HG02588 (cell line): Measurements from ENCODE around the gene DISP2.
A peak's percentile ranks its signal among the peaks of the same experiment; 100 is the strongest.

Experiments used
- ATAC-seq: cut with Tn5 transposase; IDR thresholded peaks from one replicate; pipeline ENCODE4 v1.9.1; 2021; ENCODE audit warnings: mild to moderate bottlenecking, moderate library complexity; ENCODE audit not compliant: unreplicated experiment

The DISP2 gene

DNA sequence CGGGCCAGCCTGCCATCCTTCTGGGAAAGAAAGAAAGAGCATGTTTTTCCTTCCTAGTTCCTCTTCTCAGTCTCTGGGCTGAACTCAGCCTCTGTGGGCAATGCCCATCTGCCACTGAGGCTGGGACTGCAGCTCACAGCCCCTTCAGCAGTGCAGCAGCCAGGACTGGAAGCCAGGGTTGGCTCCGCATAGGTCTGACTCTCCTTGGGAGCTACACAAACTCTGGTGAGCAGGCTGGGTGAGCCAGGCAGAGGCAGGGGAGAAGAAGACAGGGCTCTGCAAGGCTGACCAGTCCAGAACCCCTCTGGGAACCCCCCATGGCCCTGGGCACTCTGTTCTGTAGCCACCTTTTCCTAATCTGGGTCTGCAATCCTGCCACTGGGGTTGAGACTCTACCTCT, 3.6 kb downstream of the DISP2 start:
- no peak for ATAC-seq

DNA sequence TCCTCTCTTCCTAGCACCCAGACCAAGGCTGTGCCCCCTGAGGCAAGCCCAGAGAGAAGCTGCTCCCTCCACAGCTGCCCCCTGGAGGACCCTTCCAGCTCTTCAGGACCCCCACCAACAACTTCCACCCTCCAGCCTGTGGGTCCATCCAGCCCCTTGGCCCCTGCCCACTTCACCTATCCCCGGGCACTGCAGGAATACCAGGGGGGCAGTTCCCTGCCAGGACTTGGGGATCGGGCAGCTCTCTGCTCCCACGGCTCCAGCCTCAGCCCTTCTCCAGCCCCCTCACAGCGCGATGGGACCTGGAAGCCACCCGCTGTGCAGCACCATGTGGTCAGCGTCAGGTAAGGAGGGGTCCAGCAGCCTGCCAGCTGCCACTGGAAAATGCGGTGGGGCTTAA, 5.6 kb downstream of the DISP2 start:
- no peak for ATAC-seq

DNA sequence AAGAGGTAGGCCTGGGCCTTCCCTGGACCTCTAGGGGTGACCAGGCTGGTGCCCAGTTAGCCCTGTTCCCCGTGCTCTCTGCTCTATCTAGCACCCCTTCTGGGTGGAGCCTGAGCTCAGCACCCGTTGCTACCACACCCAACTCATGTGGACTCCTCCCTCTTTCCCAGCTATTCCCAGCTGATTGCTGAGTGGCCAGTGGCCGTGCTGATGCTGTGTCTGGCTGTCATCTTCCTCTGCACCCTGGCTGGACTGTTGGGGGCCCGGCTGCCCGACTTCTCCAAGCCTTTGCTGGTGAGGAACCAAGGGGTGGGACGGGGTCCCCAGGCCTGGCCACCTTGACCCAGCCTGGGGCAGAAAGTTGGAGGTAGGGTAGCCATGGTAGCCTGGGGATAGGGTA, 6.2 kb downstream of the DISP2 start:
- ATAC-seq: no peak

DNA sequence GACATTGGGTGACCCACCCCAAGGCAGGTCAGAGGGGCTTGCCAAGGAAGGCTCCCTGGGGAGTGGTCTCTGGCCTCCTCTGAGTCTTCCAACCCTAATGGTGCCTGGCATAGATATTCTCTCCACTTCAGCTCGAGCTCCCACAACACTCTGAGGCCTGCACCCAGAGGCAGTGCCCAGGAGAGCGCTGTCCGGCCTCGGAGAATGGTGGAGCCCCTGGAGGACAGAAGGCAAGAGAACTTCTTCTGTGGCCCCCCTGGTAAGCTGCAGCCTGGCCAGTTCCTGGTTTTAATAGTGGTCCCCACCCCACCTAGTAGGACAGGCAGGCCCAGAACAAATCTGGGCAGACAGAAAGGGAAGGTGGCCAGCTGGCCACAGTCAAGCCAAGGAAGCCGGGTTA, 7.0 kb downstream of the DISP2 start:
- ATAC-seq: no peak

DNA sequence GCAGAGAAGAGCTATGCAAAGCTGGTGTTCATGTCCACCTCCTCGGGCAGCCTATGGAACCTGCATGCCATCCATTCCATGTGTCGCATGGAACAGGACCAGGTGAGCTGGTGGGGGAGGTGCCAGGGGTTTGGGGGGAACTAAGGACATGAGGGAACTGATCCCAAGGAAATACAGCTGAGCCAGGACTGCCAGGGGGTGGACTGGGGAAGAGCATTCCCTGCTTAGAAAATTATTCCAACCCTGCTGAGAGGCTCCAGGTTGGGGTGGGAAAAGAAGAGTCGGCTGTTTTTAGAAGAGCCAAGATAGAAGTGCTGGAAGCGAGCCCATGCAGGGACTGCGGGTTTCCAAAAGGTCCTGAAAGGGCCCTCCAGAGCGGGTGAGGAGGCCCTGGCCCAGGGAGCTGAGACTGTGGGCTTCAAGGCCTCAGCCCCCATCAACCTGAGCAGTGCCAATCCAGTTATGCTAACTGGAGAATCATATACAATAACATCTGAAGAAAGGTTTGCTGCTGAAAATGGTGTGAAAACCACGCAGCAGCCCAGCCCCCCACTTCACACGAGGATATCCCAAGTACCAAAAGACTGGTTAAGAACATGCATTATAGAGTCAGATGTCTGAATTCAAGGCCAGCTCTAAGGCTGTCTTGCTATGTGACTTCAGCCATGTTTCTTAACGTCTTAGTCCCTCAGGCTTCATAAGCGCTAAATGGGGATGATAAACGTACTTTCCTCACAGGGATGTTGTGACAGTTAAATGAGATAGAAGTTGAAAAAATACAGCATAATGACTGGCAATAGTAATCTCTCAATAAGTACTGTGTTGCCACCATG, 7.8 kb downstream of the DISP2 start:
- no peak for ATAC-seq

DNA sequence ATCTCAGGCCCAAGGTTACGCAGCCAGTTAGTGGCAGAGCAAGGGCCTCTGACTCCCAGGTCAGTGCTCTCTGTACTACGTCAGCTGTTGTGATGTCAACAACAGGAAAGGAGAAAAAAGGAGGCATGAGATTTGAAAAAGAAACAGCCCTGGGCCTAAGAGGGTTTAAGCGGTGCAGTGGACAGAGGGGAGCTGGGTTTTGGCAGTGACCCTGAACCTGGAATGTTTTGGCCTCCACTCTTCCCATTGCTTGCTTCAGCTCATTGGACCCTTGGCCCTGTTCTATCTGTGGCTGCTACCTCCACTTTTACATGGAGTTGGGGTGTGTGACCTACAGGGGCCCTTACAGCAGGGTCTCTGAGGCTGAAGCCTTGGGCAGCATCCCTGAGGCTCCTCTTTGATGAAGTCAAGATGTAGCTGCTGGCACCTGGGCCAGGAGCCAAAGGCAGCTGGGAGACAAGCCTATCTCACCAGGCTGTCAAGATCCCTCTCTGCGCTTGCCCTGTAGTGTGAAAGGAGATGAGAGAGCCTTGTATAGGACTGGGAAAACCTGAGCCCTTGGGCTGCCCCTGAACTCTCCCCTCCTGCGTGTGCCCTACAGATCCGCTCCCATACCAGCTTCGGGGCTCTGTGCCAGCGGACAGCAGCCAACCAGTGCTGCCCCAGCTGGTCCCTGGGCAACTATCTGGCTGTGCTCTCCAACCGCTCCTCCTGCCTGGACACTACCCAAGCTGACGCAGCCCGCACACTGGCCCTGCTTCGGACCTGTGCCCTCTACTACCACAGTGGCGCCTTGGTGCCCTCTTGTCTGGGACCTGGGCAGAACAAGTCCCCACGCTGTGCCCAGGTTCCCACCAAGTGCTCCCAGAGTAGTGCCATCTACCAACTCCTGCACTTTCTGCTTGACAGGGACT, 8.7 kb downstream of the DISP2 start:
- ATAC-seq: no peak

DNA sequence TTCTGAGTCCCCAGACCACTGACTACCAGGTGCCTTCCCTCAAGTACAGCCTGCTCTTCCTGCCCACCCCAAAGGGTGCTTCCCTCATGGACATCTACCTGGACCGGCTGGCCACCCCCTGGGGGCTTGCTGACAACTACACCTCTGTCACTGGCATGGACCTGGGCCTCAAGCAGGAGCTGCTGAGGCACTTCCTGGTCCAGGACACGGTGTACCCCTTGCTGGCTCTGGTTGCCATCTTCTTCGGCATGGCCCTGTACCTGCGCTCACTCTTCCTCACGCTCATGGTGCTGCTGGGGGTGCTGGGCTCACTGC, 9.3 kb downstream of the DISP2 start:
- no peak for ATAC-seq

DNA sequence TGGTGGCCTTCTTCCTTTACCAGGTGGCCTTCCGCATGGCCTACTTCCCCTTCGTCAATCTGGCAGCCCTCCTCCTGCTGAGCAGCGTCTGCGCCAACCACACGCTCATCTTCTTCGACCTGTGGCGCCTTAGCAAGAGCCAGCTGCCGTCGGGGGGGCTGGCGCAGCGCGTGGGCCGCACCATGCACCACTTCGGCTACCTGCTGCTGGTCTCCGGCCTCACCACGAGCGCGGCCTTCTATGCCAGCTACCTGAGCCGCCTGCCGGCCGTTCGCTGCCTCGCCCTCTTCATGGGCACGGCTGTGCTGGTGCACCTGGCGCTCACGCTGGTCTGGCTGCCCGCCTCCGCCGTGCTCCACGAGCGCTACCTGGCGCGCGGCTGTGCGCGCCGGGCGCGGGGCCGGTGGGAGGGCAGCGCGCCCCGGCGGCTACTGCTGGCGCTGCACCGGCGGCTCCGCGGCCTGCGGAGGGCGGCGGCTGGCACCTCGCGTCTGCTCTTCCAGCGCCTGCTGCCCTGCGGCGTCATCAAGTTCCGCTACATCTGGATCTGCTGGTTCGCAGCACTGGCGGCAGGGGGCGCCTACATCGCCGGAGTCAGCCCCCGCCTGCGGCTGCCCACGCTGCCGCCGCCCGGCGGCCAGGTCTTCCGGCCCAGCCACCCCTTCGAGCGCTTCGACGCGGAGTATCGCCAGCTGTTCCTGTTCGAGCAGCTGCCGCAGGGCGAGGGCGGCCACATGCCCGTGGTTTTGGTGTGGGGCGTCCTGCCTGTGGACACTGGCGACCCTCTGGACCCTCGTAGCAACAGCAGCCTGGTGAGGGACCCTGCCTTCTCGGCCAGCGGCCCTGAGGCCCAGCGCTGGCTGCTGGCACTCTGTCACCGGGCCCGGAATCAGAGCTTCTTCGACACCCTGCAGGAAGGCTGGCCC, 9.9 kb downstream of the DISP2 start:
- peak; percentile 70 for ATAC-seq

DNA sequence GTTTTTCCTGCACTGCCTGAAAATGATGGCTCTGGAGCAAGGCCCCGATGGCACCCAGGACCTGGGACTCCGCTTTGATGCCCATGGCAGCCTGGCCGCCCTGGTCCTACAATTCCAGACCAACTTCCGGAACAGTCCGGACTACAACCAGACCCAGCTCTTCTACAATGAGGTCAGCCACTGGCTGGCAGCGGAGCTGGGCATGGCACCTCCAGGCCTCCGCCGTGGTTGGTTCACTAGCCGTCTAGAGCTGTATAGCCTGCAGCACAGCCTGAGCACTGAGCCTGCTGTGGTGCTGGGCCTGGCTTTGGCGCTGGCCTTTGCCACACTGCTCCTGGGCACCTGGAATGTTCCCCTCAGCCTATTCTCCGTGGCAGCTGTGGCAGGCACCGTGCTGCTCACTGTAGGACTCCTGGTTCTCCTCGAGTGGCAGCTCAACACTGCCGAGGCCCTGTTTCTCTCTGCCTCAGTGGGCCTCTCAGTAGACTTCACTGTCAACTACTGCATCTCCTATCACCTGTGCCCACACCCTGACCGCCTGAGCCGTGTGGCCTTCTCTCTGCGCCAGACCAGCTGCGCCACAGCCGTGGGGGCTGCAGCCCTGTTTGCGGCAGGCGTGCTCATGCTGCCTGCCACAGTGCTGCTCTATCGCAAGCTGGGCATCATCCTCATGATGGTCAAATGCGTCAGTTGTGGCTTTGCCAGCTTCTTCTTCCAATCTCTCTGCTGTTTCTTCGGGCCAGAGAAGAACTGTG, 10.9 kb downstream of the DISP2 start:
- no peak for ATAC-seq

DNA sequence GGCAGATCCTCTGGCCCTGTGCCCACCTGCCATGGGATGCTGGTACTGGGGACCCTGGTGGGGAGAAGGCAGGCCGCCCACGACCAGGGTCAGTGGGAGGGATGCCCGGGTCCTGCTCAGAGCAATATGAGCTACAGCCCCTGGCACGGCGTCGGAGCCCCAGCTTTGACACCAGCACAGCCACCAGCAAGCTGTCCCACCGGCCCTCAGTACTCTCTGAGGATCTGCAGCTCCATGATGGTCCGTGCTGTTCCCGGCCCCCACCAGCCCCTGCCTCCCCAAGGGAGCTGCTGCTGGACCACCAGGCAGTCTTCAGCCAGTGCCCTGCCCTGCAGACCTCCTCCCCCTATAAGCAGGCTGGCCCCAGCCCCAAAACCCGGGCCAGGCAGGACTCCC, 11.5 kb downstream of the DISP2 start:
- ATAC-seq: no peak

DNA sequence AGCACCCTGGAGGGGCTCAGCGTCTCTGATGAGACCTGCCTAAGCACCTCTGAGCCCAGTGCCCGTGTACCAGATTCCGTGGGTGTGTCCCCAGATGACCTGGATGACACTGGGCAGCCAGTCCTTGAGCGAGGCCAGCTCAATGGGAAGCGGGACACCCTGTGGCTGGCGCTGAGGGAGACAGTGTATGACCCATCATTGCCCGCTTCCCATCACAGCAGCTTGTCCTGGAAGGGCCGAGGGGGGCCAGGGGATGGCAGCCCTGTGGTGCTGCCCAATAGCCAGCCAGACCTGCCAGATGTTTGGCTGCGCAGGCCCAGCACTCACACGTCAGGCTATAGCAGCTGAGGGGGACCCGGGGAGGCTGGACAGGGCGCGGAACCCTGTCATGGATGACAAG, 12.0 kb downstream of the DISP2 start:
- no peak for ATAC-seq

DNA sequence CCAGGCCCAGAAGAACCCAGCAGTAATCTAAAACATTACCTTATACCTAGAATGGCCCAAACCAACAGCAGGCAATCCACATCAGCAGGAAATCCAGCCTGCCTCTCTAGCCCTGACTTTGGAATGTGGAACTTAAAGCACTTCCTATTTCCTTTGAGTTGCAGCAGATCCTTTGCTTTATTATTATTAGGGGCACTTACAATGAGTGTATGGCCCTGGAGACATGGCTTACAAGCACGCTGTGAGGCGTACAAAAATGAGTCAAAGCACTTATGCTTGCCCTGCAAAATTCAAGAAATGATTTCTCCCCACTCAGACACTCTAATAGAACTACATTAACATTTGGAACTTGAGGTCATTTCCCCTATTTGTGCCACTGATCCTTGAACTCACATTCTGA, 15.0 kb downstream of the DISP2 start:
- ATAC-seq: no peak

DNA sequence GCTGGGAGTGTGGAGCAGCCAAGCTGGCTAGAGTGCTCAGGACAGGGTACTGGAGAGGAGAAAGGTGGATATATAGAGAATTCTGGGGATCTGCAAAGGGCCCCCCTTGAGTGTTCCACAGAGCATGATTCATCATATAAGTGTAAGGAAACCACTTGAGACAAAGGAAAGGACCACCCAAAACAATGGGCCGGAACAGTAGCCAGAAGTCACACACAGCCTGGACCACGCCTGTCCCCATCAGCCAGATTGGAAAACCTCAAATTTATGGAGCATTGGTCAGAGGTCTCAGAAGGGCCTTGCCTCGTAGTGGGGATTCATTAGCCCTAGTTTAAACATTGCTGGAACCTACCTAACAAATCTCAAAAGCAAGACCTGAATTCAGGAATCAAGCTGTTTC, 19.6 kb downstream of the DISP2 start:
- no peak for ATAC-seq

DNA sequence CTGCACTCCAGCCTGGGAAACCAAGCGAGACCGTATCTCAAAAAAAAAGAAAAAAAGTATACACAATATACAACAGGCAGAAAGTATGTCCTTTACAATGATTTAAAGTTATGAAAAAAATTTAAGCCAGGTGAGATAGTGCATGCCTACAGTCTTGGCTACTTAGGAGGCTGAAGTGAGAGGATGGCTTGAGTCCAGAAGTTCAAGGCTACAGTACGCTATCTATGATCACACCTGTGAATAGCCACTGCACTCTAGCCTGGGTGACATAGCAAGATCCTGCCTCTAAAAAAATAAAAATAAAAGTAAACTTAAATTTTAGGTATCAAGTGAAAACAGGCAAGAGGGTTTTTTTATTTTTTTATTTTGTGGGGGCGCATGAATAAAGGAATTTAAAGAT, 21.4 kb downstream of the DISP2 start:
- ATAC-seq: no peak

DNA sequence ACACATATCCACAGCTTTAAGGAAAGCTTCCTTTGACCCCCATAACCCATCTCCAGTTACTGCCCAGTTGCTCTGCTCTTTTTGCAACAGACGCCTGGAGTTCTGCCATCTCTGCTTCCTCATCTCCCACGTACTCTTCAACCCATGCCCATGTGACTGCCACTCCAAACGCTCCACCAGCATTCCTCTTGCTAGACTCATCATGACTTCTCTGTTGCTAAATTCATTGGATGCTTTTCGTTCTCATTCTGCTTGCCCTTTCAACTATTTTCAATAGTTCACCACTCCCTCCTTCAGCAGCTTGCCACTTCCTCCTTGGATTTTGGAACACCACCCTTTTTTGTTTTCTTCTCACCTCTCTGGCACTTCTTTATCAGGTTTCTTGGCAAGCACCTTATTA, 21.8 kb downstream of the DISP2 start:
- no peak for ATAC-seq

DNA sequence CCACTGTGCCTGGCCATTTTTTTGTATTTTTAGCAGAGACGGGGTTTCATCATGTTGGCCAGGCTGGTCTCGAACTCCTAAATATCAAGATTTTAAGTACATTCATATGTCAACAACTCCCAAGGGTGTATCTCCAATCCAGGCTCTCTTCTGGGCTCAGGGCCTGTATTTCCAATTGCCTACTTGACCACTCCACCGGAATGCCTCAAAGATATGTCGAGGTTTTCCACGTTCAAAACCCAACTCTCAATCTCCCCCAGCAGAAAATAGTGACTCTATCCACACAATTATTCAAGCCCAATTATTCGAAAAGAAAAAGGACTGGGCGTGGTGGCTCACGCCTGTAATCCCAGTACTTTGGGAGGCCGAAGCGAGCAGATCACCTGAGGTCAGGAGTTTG, 22.6 kb downstream of the DISP2 start:
- no peak for ATAC-seq

DNA sequence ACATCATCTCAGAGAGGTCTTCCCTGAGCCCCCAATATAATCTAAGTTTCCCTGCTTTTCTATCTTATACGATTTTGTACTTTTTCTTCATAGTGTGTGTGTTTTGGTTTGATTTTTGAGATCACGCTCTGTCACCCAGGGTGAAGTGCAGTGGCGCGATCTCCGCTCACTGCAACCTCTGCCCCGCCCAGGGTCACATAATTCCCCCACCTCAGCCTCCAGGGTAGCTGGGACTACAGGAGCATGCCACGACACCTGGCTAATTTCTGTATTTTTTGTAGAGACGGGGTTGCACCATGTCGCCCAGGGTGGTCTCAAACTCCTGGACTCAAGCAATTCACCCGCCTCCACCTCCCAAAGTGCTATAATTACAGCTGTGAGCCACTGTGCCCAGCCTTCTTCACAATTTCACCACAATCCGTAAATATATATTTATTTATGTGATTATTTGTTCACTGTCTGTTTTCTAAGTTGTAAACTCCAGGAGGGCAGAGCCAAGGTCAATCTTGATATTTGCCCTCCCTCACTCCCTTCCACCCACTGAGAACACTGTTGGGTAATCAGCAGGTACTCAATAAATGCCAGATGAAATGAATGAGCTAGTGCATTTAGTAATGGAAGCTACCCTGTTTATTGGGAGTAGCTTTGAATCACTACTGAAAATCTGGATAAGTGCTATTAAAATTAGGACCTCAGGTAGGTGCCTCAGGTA, 24.0 kb downstream of the DISP2 start:
- no peak for ATAC-seq

DNA sequence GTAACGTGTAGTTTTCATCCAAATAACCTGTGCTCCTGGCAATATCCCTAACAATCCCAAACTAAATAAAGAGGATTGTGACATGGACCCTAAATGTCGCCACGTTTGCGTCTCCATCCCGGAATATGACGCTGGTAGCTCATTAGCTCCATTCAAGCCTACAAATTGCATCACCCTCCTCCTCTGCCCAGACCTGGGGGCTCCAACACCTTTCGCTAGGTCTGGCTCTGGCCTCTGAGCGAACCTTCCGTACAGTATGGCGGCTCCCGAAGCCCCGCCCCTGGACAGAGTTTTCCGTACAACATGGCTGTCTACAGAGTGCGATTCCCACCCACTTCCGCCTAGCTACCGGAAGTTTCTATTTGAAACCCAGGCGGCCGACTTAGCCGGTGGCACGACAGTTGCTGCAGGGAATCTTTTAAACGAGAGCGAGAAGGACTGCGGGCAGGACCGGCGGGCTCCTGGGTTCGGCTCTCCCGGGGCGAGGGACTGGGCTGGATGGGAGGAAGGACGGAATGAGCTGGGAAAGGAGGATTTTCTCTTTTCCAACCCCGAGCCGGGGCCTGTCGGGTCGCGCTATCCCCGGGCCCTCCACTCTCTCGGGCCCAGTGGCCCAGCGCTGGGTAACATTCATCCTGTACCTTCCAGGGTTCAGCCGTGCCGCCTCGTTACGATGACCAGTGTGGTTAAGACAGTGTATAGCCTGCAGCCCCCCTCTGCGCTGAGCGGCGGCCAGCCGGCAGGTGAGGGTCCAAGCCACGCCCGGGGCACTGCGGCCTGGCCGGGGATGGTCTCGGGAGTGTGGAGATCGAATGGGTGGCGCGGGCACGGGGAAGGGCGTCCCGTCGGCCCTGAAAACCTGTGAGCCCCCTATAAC, 24.8 kb downstream of the DISP2 start, which contains the start of gene KNSTRN:
KNSTRN (plus strand) TSS at position 142 of the 877 bp plus-strand sequence; CDS start at position 257, 115 bp downstream.
- ATAC-seq: peak; percentile 91

DNA sequence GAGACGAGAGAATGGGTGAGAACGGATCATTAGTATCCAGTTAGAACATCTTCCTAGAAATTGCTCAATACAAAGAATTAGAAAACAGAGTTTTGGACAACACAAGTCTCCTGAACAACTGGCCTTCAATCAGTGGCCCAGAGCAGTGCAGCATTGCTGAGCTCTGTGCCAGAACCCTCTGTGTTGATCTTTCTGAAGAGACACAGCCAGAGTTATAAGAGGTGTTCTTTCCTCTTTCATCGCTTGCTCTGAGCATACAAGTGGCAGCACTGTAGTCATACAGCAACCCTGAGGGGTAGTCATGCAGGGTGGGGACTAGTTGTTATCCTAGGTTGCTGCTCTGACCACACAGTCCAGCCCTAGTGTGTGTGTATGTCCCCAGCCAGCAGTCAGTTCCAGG, 28.5 kb downstream of the DISP2 start:
- ATAC-seq: no peak
